Lower leg skin (tissue), 4 donors: ENCODE data around the gene MRPL55. TPM values are rescaled to one million over a fixed set of nuclear protein-coding genes. Genes with fewer than 3 reads are reported as not detected.

Experiments
- DNase-seq, 2 donors: peaks; one replicate each; pipeline ENCODE4 v3.0.0-alpha.2; 2019; ENCODE audit warnings: low spot score in 2 of 2
- H3K4me3 ChIP-seq: fragments of 200-600 bp; sonication (generic); 2 replicates; pipeline ENCODE4 v1.5.1; 2017; ENCODE audit warnings: mild to moderate bottlenecking, low read depth; ENCODE audit not compliant: poor library complexity, severe bottlenecking
- CTCF ChIP-seq, 3 donors: fragments of 450-650 bp; IDR thresholded peaks; one replicate each; pipeline ENCODE4 v1.5.1; 2016; ENCODE audit warnings: antibody characterized with exemption in 3 of 3, mild to moderate bottlenecking in 3 of 3, moderate library complexity in 2 of 3
- POLR2A ChIP-seq, 2 donors: fragments of 450-650 bp; IDR thresholded peaks; one replicate each; pipeline ENCODE4 v1.6.1; 2016 to 2017; ENCODE audit warnings: antibody characterized with exemption in 2 of 2, mild to moderate bottlenecking in 1 of 2, moderate library complexity in 1 of 2
- WGBS, 2 donors: methylation state at CpG; one replicate each; pipeline ENCODE4 v1.1.5; 2018; 5-methylcytosine and 5-hydroxymethylcytosine counted together
- intact Hi-C: fragments of 100-400 bp; cut with DNase I; formaldehyde crosslinking; loops from one replicate; pipeline ENCODE4 v1.15.0; 2023; ENCODE audit warnings: low total_unique reads
- total RNA-seq, 4 donors: library from RNA; depleted of rRNA; stranded (reverse); fragments of >200 nt; gene quantifications; one replicate each; pipeline ENCODE4 v1.1.0, GENCODE V29; 2016

Gene MRPL55
- total RNA-seq, 4 donors from 2014 or later, result 59.1 to 100 (median 82.2) TPM

- WGBS, 2 donors, result 6 to 9% methylated on average over 3 of the region's 3 CpGs
- TF ChIP-seq CTCF (IDR thresholded peaks at IDR 0.05) (no peak), POLR2A (IDR thresholded peaks at IDR 0.05) (no peak)
- DNase-seq, result peak in 1 of 2 donors; percentile 51
- intact Hi-C loops, result no loop called here
- H3K4me3 ChIP-seq, result peak overlapping the region; percentile 99
Measured at GRCh38 chr1:228084325-228084724, 24.8 kb downstream of the MRPL55 start.

GRCh38 chr1:228083871-228084278 is 25.2 kb downstream of the MRPL55 start:
- intact Hi-C loops, result no loop called here
- WGBS, 2 donors, result 1 to 2% methylated on average over 17 of the region's 17 CpGs
- DNase-seq, result no peak
- H3K4me3 ChIP-seq, result peak overlapping the region; percentile 99
- TF ChIP-seq POLR2A (IDR thresholded peaks at IDR 0.05) (no peak), CTCF (IDR thresholded peaks at IDR 0.05) (no peak)

GRCh38 chr1:228082918-228083870 is 25.9 kb downstream of the MRPL55 start:
- no peak for TF ChIP-seq CTCF (IDR thresholded peaks at IDR 0.05)
- TF ChIP-seq POLR2A (IDR thresholded peaks at IDR 0.05), result no peak
- peak overlapping the region; percentile 99 for H3K4me3 ChIP-seq
- WGBS, 2 donors, result 1% methylated on average over 30 to 41 of the region's 79 CpGs
- DNase-seq, result peak; percentile 58 to 94
- intact Hi-C loops, result no loop called here

GRCh38 chr1:228082214-228082917 is 26.7 kb downstream of the MRPL55 start, which contains the start of gene ARF1:
ARF1 (plus strand) TSS chr1:228082708; CDS start chr1:228097115, 14,407 bp downstream.
- DNase-seq, result peak; percentile 88 to 97
- TF ChIP-seq POLR2A (IDR thresholded peaks at IDR 0.05) (peak in 1 of 2 donors; percentile 92), CTCF (IDR thresholded peaks at IDR 0.05) (no peak)
- intact Hi-C loops, result no loop called here
- peak within 1 kb of the TSS; percentile 99 for H3K4me3 ChIP-seq
- WGBS, 2 donors, result 0 to 1% methylated on average over 8 to 29 of the region's 87 CpGs

GRCh38 chr1:228081578-228082213 is 27.4 kb downstream of the MRPL55 start:
- H3K4me3 ChIP-seq, result peak overlapping the region; percentile 56
- WGBS, 2 donors, result 10 to 13% methylated on average over 19 to 25 of the region's 31 CpGs
- no peak for TF ChIP-seq CTCF (IDR thresholded peaks at IDR 0.05)
- intact Hi-C loops, result no loop called here
- DNase-seq, result no peak
